Measurements from ENCODE around the gene SLFN12. TPM values are rescaled to one million over a fixed set of nuclear protein-coding genes. Genes with fewer than 3 reads are reported as not detected.

SLFN12 gene
- total and polyA plus RNA-seq, 2 donors from 2014 or later: 2.3 to 13.3 TPM

GRCh38 chr17:35453171-35453570 is 20.9 kb upstream of the SLFN12 start:
- Histone ChIP-seq H3K9ac (ENCODE audit: low read length in 3 of 3) (no peak overlapping the region), H3K9me3 (ENCODE audit: control insufficient read depth in 2 of 3, insufficient read depth in 1 of 3, low read length in 3 of 3) (no peaks in the 10 kb centered on the region), H3K36me3 (ENCODE audit: control insufficient read depth in 2 of 3, insufficient read depth in 3 of 3, low read length in 3 of 3) (no peaks in the 10 kb centered on the region), H3K4me1 (ENCODE audit: control insufficient read depth in 2 of 3, insufficient read depth in 2 of 3, low read depth in 1 of 3, low read length in 3 of 3) (peaks cover 0 to 8% (median 0%) of the 10 kb centered on the region in 3 donors), H3K4me3 (ENCODE audit: low read length in 3 of 3) (no peak overlapping the region), H3K27me3 (ENCODE audit: control insufficient read depth, insufficient read depth, low read length) (peaks cover 16% of the 10 kb centered on the region), H3K27ac (ENCODE audit: low read depth in 2 of 2, low read length in 2 of 2) (no peak overlapping the region)
- FAIRE-seq (no peak), DNase-seq (no peak)
- intact Hi-C loops (cut with DNase I): no loop called here
- TF ChIP-seq CTCF (IDR thresholded peaks at IDR 0.05; ENCODE audit: borderline replicate concordance, extremely low read depth, insufficient read depth): no peak

- TF ChIP-seq CTCF (IDR thresholded peaks at IDR 0.05; ENCODE audit: borderline replicate concordance, extremely low read depth, insufficient read depth): no peak
- Histone ChIP-seq H3K4me1 (ENCODE audit: control insufficient read depth in 2 of 3, insufficient read depth in 2 of 3, low read depth in 1 of 3, low read length in 3 of 3) (peaks cover 0 to 8% (median 0%) of the 10 kb centered on the region in 3 donors), H3K4me3 (ENCODE audit: low read length in 3 of 3) (peak overlapping the region in 1 of 3 donors; percentile 37), H3K9ac (ENCODE audit: low read length in 3 of 3) (no peak overlapping the region), H3K27ac (ENCODE audit: low read depth in 2 of 2, low read length in 2 of 2) (no peak overlapping the region), H3K27me3 (ENCODE audit: control insufficient read depth, insufficient read depth, low read length) (peaks cover 13% of the 10 kb centered on the region), H3K9me3 (ENCODE audit: control insufficient read depth in 2 of 3, insufficient read depth in 1 of 3, low read length in 3 of 3) (no peaks in the 10 kb centered on the region), H3K36me3 (ENCODE audit: control insufficient read depth in 2 of 3, insufficient read depth in 3 of 3, low read length in 3 of 3) (no peaks in the 10 kb centered on the region)
- FAIRE-seq: no peak
- intact Hi-C loops (cut with DNase I): no loop called here
- DNase-seq: peak; percentile 68 to 75 (median 71)
These were observed 17.2 kb upstream of the SLFN12 start for GRCh38 chr17:35449371-35449931.

GRCh38 chr17:35448899-35449227 is 16.6 kb upstream of the SLFN12 start:
- Histone ChIP-seq H3K27ac (ENCODE audit: low read depth in 2 of 2, low read length in 2 of 2) (no peak overlapping the region), H3K9ac (ENCODE audit: low read length in 3 of 3) (no peak overlapping the region), H3K9me3 (ENCODE audit: control insufficient read depth in 2 of 3, insufficient read depth in 1 of 3, low read length in 3 of 3) (no peaks in the 10 kb centered on the region), H3K27me3 (ENCODE audit: control insufficient read depth, insufficient read depth, low read length) (peaks cover 13% of the 10 kb centered on the region), H3K4me3 (ENCODE audit: low read length in 3 of 3) (peak overlapping the region in 1 of 3 donors; percentile 66), H3K36me3 (ENCODE audit: control insufficient read depth in 2 of 3, insufficient read depth in 3 of 3, low read length in 3 of 3) (no peaks in the 10 kb centered on the region), H3K4me1 (ENCODE audit: control insufficient read depth in 2 of 3, insufficient read depth in 2 of 3, low read depth in 1 of 3, low read length in 3 of 3) (peaks cover 0 to 8% (median 0%) of the 10 kb centered on the region in 3 donors)
- intact Hi-C loops (cut with DNase I): no loop called here
- no peak for TF ChIP-seq CTCF (IDR thresholded peaks at IDR 0.05; ENCODE audit: borderline replicate concordance, extremely low read depth, insufficient read depth)
- DNase-seq (no peak), FAIRE-seq (no peak)

Data from kidney (tissue), 14 donors.